ENCODE data around the gene GPR160.
A peak's percentile ranks its signal among the peaks of the same experiment; 100 is the strongest.
"Not testable (repeated sequence)": the region's sequence is repeated elsewhere in the genome, so short reads cannot be mapped to it uniquely, and the experiment has no call there.

Gene GPR160

GRCh38 chr3:170109579-170110293 is 71.9 kb downstream of the GPR160 start:
- FAIRE-seq (no peak), DNase-seq (ENCODE audit: low spot score) (no peak)

- FAIRE-seq (no peak), DNase-seq (ENCODE audit: low spot score) (no peak)
Observed at GRCh38 chr3:170111147-170111771, 73.5 kb downstream of the GPR160 start.

- not testable (repeated sequence) for FAIRE-seq; DNase-seq (ENCODE audit: low spot score)
Observed at GRCh38 chr3:170114165-170114564, 76.4 kb downstream of the GPR160 start.

- FAIRE-seq = no peak
Observed at GRCh38 chr3:170117134-170117533, 79.3 kb downstream of the GPR160 start.

GRCh38 chr3:170128259-170128976 is 90.6 kb downstream of the GPR160 start:
- FAIRE-seq = no peak
- no peak for DNase-seq (ENCODE audit: low spot score)

More at GRCh38 chr3:170117134-170117533, 79.3 kb downstream of the GPR160 start:
- no peak for DNase-seq (ENCODE audit: low spot score)

- no peak for FAIRE-seq
Observed at GRCh38 chr3:170128977-170129431, 91.2 kb downstream of the GPR160 start.

GRCh38 chr3:170130532-170130931 is 92.7 kb downstream of the GPR160 start:
- FAIRE-seq (no peak), DNase-seq (ENCODE audit: low spot score) (no peak)

More at GRCh38 chr3:170128977-170129431, 91.2 kb downstream of the GPR160 start:
- DNase-seq (ENCODE audit: low spot score) = peak; percentile 19

GRCh38 chr3:170132335-170132734 is 94.5 kb downstream of the GPR160 start:
- DNase-seq (ENCODE audit: low spot score) (no peak), FAIRE-seq (no peak)

Data from RCC 7860 (cell line).